Esophagus muscularis mucosa (tissue), 4 donors: ENCODE measurements around the gene KCNJ5.

Experiments used
- EP300 ChIP-seq: sonication (generic); formaldehyde crosslinking; IDR thresholded peaks from one replicate; pipeline ENCODE4 v1.6.1; 2017; ENCODE audit warnings: antibody characterized with exemption
- POLR2A ChIP-seq: fragments of 450-650 bp; IDR thresholded peaks from one replicate; pipeline ENCODE4 v1.6.1; 2017; ENCODE audit warnings: antibody characterized with exemption, moderate library complexity, mild to moderate bottlenecking, low read depth
- POLR2AphosphoS5 ChIP-seq, 2 donors: sonication (generic); formaldehyde crosslinking; IDR thresholded peaks; one replicate each; pipeline ENCODE4 v1.6.1; 2017; ENCODE audit warnings: antibody characterized with exemption in 2 of 2
- TF ChIP-seq, protein P1 (sequence below), 3 experiments: fragments of 200-600 bp in 2 of 3; fragments of 450-650 bp in 1 of 3; sonication (generic) in 2 of 3; IDR thresholded peaks; one replicate each; pipeline ENCODE4 v1.5.1; 2017 to 2019; ENCODE audit warnings: antibody characterized with exemption in 3 of 3, mild to moderate bottlenecking in 2 of 3, moderate library complexity in 1 of 3

DNA sequence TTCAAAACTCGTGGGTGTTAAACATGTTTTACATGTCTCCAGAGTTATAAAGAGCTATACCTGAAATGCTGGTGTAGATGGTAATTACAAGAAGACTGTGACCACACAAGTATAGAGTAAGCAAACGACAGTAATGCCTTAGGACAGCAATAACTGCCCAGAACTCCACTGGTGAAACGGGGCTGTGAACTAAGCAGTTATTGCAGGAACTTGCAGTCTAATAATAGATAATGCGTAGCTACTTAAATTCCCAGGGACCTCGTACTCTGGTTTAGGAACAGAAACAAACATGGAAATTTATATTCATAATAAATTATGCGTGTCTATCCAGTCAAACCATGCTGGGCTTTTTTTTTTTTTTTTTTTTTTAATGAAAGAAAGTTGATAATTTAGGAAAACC, 76.4 kb downstream of the KCNJ5 start:
- TF ChIP-seq, protein P1, sequence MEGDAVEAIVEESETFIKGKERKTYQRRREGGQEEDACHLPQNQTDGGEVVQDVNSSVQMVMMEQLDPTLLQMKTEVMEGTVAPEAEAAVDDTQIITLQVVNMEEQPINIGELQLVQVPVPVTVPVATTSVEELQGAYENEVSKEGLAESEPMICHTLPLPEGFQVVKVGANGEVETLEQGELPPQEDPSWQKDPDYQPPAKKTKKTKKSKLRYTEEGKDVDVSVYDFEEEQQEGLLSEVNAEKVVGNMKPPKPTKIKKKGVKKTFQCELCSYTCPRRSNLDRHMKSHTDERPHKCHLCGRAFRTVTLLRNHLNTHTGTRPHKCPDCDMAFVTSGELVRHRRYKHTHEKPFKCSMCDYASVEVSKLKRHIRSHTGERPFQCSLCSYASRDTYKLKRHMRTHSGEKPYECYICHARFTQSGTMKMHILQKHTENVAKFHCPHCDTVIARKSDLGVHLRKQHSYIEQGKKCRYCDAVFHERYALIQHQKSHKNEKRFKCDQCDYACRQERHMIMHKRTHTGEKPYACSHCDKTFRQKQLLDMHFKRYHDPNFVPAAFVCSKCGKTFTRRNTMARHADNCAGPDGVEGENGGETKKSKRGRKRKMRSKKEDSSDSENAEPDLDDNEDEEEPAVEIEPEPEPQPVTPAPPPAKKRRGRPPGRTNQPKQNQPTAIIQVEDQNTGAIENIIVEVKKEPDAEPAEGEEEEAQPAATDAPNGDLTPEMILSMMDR (IDR thresholded peaks at IDR 0.05), result no peak
- TF ChIP-seq POLR2A, result no peak
- no peak for TF ChIP-seq POLR2AphosphoS5 (IDR thresholded peaks at IDR 0.05)
- TF ChIP-seq EP300, result no peak
